ENCODE results near the gene RPS17. TPM values are rescaled to one million over a fixed set of nuclear protein-coding genes. Genes with fewer than 3 reads are reported as not detected.

The RPS17 gene
- total and polyA plus RNA-seq, 10 of the 15 experiments (the other 5 are each of a cell fraction or from before 2014, with no cell fraction given) = 1,223 to 7,871 (median 3,879) TPM

DNA sequence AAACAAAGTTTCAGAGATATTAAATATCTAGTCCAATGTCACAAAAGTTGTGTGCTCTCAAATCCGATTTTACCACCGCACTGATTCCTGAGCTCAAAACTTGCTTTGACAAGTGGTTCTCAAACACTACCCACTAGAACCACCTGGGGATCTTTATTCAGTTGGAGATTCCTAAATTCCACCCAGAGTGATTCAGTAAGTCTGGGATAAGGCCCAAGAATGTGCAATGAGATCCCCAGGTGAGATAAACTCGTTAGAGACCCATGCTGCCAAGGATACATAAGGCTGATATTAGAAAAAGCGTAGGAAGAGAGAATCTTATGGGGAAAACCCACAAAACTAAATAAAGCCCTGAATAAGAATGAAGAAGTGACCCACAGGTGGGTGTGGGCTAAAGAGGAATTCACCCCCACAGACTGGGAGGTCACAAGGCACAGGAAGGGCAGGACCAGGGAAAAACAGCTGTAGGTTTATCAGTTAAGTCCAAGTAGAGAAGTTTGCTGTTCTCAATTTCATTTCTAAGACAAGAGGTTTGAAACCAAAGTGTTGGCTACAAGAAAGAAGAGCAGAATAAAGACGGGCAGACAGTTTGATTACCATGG, 11.5 kb upstream of the RPS17 start (continued):
- no peak for TF ChIP-seq FOS (IDR thresholded peaks at IDR 0.05; ENCODE audit: borderline replicate concordance, extremely low read depth, insufficient read length)
- no peak for TF ChIP-seq PAX8 (IDR thresholded peaks at IDR 0.05)
- TF ChIP-seq, protein P1, sequence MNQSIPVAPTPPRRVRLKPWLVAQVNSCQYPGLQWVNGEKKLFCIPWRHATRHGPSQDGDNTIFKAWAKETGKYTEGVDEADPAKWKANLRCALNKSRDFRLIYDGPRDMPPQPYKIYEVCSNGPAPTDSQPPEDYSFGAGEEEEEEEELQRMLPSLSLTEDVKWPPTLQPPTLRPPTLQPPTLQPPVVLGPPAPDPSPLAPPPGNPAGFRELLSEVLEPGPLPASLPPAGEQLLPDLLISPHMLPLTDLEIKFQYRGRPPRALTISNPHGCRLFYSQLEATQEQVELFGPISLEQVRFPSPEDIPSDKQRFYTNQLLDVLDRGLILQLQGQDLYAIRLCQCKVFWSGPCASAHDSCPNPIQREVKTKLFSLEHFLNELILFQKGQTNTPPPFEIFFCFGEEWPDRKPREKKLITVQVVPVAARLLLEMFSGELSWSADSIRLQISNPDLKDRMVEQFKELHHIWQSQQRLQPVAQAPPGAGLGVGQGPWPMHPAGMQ (IDR thresholded peaks at IDR 0.05; ENCODE audit: borderline replicate concordance) = no peak
- no peak for TF ChIP-seq STAT1 (conservative IDR thresholded peaks at IDR 0.05)
- TF ChIP-seq, protein P2, sequence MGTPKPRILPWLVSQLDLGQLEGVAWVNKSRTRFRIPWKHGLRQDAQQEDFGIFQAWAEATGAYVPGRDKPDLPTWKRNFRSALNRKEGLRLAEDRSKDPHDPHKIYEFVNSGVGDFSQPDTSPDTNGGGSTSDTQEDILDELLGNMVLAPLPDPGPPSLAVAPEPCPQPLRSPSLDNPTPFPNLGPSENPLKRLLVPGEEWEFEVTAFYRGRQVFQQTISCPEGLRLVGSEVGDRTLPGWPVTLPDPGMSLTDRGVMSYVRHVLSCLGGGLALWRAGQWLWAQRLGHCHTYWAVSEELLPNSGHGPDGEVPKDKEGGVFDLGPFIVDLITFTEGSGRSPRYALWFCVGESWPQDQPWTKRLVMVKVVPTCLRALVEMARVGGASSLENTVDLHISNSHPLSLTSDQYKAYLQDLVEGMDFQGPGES (IDR thresholded peaks at IDR 0.05) = no peak
- peak; percentile 72 for TF ChIP-seq NFIC (IDR thresholded peaks at IDR 0.05; ENCODE audit: low read depth, low read length)
- TF ChIP-seq EP300 (IDR thresholded peaks at IDR 0.05; ENCODE audit: borderline replicate concordance in 1 of 2, control insufficient read depth in 1 of 2, low read depth in 2 of 2, low read length in 2 of 2) = no peak
- TF ChIP-seq NFXL1 (IDR thresholded peaks at IDR 0.05; ENCODE audit: borderline replicate concordance) = no peak
- no peak for TF ChIP-seq HDGF (IDR thresholded peaks at IDR 0.05)
- TF ChIP-seq SUZ12 (IDR thresholded peaks at IDR 0.05; ENCODE audit: unreplicated experiment) = no peak
- no peak for TF ChIP-seq LARP7 (IDR thresholded peaks at IDR 0.05)
- TF ChIP-seq, protein P3, sequence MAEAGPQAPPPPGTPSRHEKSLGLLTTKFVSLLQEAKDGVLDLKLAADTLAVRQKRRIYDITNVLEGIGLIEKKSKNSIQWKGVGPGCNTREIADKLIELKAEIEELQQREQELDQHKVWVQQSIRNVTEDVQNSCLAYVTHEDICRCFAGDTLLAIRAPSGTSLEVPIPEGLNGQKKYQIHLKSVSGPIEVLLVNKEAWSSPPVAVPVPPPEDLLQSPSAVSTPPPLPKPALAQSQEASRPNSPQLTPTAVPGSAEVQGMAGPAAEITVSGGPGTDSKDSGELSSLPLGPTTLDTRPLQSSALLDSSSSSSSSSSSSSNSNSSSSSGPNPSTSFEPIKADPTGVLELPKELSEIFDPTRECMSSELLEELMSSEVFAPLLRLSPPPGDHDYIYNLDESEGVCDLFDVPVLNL (IDR thresholded peaks at IDR 0.05; ENCODE audit: low read depth, low read length) = no peak
- TF ChIP-seq, protein P4, sequence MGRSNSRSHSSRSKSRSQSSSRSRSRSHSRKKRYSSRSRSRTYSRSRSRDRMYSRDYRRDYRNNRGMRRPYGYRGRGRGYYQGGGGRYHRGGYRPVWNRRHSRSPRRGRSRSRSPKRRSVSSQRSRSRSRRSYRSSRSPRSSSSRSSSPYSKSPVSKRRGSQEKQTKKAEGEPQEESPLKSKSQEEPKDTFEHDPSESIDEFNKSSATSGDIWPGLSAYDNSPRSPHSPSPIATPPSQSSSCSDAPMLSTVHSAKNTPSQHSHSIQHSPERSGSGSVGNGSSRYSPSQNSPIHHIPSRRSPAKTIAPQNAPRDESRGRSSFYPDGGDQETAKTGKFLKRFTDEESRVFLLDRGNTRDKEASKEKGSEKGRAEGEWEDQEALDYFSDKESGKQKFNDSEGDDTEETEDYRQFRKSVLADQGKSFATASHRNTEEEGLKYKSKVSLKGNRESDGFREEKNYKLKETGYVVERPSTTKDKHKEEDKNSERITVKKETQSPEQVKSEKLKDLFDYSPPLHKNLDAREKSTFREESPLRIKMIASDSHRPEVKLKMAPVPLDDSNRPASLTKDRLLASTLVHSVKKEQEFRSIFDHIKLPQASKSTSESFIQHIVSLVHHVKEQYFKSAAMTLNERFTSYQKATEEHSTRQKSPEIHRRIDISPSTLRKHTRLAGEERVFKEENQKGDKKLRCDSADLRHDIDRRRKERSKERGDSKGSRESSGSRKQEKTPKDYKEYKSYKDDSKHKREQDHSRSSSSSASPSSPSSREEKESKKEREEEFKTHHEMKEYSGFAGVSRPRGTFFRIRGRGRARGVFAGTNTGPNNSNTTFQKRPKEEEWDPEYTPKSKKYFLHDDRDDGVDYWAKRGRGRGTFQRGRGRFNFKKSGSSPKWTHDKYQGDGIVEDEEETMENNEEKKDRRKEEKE (IDR thresholded peaks at IDR 0.05) = no peak
- TF ChIP-seq, protein P5, sequence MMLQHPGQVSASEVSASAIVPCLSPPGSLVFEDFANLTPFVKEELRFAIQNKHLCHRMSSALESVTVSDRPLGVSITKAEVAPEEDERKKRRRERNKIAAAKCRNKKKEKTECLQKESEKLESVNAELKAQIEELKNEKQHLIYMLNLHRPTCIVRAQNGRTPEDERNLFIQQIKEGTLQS (IDR thresholded peaks at IDR 0.05; ENCODE audit: borderline replicate concordance, extremely low read depth, low read depth, low read length) = no peak
- TF ChIP-seq MYC (IDR thresholded peaks at IDR 0.05; ENCODE audit: insufficient read depth, insufficient read length, insufficient replicate concordance, low read length, severe bottlenecking) = no peak
- TF ChIP-seq ZNF207 (IDR thresholded peaks at IDR 0.05; ENCODE audit: borderline replicate concordance) = no peak
- TF ChIP-seq MTA2 (IDR thresholded peaks at IDR 0.05; ENCODE audit: low read depth) = no peak
- no peak for TF ChIP-seq MXI1 (IDR thresholded peaks at IDR 0.05; ENCODE audit: low read depth, low read length)
- TF ChIP-seq, protein P6, sequence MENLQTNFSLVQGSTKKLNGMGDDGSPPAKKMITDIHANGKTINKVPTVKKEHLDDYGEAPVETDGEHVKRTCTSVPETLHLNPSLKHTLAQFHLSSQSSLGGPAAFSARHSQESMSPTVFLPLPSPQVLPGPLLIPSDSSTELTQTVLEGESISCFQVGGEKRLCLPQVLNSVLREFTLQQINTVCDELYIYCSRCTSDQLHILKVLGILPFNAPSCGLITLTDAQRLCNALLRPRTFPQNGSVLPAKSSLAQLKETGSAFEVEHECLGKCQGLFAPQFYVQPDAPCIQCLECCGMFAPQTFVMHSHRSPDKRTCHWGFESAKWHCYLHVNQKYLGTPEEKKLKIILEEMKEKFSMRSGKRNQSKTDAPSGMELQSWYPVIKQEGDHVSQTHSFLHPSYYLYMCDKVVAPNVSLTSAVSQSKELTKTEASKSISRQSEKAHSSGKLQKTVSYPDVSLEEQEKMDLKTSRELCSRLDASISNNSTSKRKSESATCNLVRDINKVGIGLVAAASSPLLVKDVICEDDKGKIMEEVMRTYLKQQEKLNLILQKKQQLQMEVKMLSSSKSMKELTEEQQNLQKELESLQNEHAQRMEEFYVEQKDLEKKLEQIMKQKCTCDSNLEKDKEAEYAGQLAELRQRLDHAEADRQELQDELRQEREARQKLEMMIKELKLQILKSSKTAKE (IDR thresholded peaks at IDR 0.05; ENCODE audit: low read depth, poor library complexity, severe bottlenecking) = no peak
- TF ChIP-seq SMAD1 (IDR thresholded peaks at IDR 0.05; ENCODE audit: low read depth, partially characterized antibody) = no peak
- no peak for TF ChIP-seq NRF1 (conservative IDR thresholded peaks at IDR 0.05; ENCODE audit: low read depth, low read length)
